Coronary artery (tissue), 2 donors: Measurements from ENCODE around the gene ABCB4.

Experiments
- DNase-seq: peaks from one replicate; pipeline ENCODE4 v3.0.0-alpha.2; 2017; ENCODE audit warnings: low spot score
- H3K27ac ChIP-seq, 2 donors: fragments of 200-600 bp; sonication (generic); one replicate each; pipeline ENCODE4 v1.5.1; 2016 to 2019
- H3K4me3 ChIP-seq: fragments of 200-600 bp; sonication (generic); 2 replicates; pipeline ENCODE4 v1.5.1; 2016; ENCODE audit warnings: mild to moderate bottlenecking, moderate library complexity
- CTCF ChIP-seq: fragments of 200-600 bp; sonication (generic); IDR thresholded peaks from one replicate; pipeline ENCODE4 v1.5.1; 2019; ENCODE audit warnings: antibody characterized with exemption

ABCB4 gene

GRCh38 chr7:87448388-87448787, 27.1 kb downstream of the ABCB4 start:
- Histone ChIP-seq H3K4me3 (no peak overlapping the region), H3K27ac (no peak overlapping the region)
- DNase-seq, result no peak
- no peak for TF ChIP-seq CTCF

GRCh38 chr7:87447116-87447635, 28.3 kb downstream of the ABCB4 start:
- no peak for TF ChIP-seq CTCF
- H3K4me3 ChIP-seq, result no peak overlapping the region
- DNase-seq, result no peak
- H3K27ac ChIP-seq, result no peak overlapping the region

- H3K4me3 ChIP-seq, result no peak overlapping the region
- DNase-seq, result no peak
- H3K27ac ChIP-seq, result no peak overlapping the region
- no peak for TF ChIP-seq CTCF
Measured at GRCh38 chr7:87445897-87446296, 29.6 kb downstream of the ABCB4 start.

- no peak for DNase-seq
- TF ChIP-seq CTCF, result no peak
- no peak overlapping the region for H3K27ac ChIP-seq
- H3K4me3 ChIP-seq, result no peak overlapping the region
Measured at GRCh38 chr7:87435546-87435945, 39.9 kb downstream of the ABCB4 start.

GRCh38 chr7:87432536-87432935, 42.9 kb downstream of the ABCB4 start:
- TF ChIP-seq CTCF, result no peak
- no peak overlapping the region for H3K4me3 ChIP-seq
- H3K27ac ChIP-seq, result no peak overlapping the region
- DNase-seq, result no peak

- no peak overlapping the region for H3K27ac ChIP-seq
- TF ChIP-seq CTCF, result no peak
- H3K4me3 ChIP-seq, result no peak overlapping the region
- DNase-seq, result no peak
Measured at GRCh38 chr7:87427288-87427687, 48.2 kb downstream of the ABCB4 start.

GRCh38 chr7:87426160-87426559, 49.3 kb downstream of the ABCB4 start:
- DNase-seq, result no peak
- no peak overlapping the region for H3K4me3 ChIP-seq
- TF ChIP-seq CTCF, result no peak
- no peak overlapping the region for H3K27ac ChIP-seq
